Measurements from ENCODE around the gene LY86.

LY86 gene

DNA sequence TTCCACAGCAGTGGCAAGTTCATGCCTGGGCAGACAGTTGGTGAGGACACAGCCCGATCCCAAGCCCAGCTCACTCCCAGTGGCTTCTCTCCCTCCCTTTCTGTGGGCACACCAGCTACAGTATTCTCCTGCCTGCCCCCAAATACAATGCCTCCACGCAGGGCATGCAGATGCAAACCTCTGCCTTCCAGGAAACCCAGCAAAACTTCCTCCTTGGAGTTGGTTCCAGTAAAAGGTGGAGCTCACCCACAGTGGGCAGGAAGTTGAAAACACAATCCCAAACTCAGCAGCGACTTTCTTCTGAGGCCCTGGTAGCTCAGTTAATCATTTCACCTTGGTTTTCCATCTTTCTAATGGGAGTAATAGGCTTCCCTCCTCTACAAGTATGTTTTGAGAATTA is 93.7 kb downstream of the LY86 start:
- Histone ChIP-seq H3K27me3 (ENCODE audit: low read length) (no peaks in the 10 kb centered on the region), H2AFZ (ENCODE audit: low read depth, low read length, severe bottlenecking) (no peak overlapping the region), H4K20me1 (ENCODE audit: low read depth, low read length) (no peaks in the 10 kb centered on the region), H3K9ac (ENCODE audit: low read length) (no peak overlapping the region), H3K4me3 (ENCODE audit: insufficient read depth, low read length, poor library complexity, severe bottlenecking) (no peak overlapping the region), H3F3A (ENCODE audit: insufficient read depth) (no peaks in the 10 kb centered on the region), H3K4me2 (ENCODE audit: low read depth, low read length, poor library complexity, severe bottlenecking) (no peak overlapping the region), H3K79me2 (ENCODE audit: insufficient read depth, low read length) (no peaks in the 10 kb centered on the region), H3K27ac (ENCODE audit: low read depth, low read length) (no peak overlapping the region), H3K9me2 (replicated peaks; ENCODE audit: insufficient read depth, low read length) (no peaks in the 10 kb centered on the region), H3K36me3 (ENCODE audit: low read length) (no peaks in the 10 kb centered on the region), H3K9me3 (ENCODE audit: insufficient read depth, low read length) (no peaks in the 10 kb centered on the region)
- no peak for TF ChIP-seq EZH2phosphoT487 (conservative IDR thresholded peaks at IDR 0.05; ENCODE audit: low read length)
- TF ChIP-seq, protein P1, sequence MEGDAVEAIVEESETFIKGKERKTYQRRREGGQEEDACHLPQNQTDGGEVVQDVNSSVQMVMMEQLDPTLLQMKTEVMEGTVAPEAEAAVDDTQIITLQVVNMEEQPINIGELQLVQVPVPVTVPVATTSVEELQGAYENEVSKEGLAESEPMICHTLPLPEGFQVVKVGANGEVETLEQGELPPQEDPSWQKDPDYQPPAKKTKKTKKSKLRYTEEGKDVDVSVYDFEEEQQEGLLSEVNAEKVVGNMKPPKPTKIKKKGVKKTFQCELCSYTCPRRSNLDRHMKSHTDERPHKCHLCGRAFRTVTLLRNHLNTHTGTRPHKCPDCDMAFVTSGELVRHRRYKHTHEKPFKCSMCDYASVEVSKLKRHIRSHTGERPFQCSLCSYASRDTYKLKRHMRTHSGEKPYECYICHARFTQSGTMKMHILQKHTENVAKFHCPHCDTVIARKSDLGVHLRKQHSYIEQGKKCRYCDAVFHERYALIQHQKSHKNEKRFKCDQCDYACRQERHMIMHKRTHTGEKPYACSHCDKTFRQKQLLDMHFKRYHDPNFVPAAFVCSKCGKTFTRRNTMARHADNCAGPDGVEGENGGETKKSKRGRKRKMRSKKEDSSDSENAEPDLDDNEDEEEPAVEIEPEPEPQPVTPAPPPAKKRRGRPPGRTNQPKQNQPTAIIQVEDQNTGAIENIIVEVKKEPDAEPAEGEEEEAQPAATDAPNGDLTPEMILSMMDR (IDR thresholded peaks at IDR 0.05; ENCODE audit: insufficient read depth, low read length, poor library complexity, severe bottlenecking): no peak

GRCh38 chr6:6683969-6684833 is 95.7 kb downstream of the LY86 start:
- Histone ChIP-seq H3K9ac (ENCODE audit: low read length) (no peak overlapping the region), H3K27ac (ENCODE audit: low read depth, low read length) (no peak overlapping the region), H3K4me3 (ENCODE audit: insufficient read depth, low read length, poor library complexity, severe bottlenecking) (no peak overlapping the region), H3K9me3 (ENCODE audit: insufficient read depth, low read length) (no peaks in the 10 kb centered on the region), H3F3A (ENCODE audit: insufficient read depth) (no peaks in the 10 kb centered on the region), H4K20me1 (ENCODE audit: low read depth, low read length) (no peaks in the 10 kb centered on the region), H3K36me3 (ENCODE audit: low read length) (no peaks in the 10 kb centered on the region), H2AFZ (ENCODE audit: low read depth, low read length, severe bottlenecking) (no peak overlapping the region), H3K4me2 (ENCODE audit: low read depth, low read length, poor library complexity, severe bottlenecking) (no peak overlapping the region), H3K27me3 (ENCODE audit: low read length) (no peaks in the 10 kb centered on the region), H3K9me2 (replicated peaks; ENCODE audit: insufficient read depth, low read length) (no peaks in the 10 kb centered on the region), H3K79me2 (ENCODE audit: insufficient read depth, low read length) (no peaks in the 10 kb centered on the region)
- TF ChIP-seq, protein P1 (IDR thresholded peaks at IDR 0.05; ENCODE audit: insufficient read depth, low read length, poor library complexity, severe bottlenecking): no peak
- no peak for TF ChIP-seq EZH2phosphoT487 (conservative IDR thresholded peaks at IDR 0.05; ENCODE audit: low read length)

GRCh38 chr6:6685249-6686040 is 96.9 kb downstream of the LY86 start:
- TF ChIP-seq, protein P1 (IDR thresholded peaks at IDR 0.05; ENCODE audit: insufficient read depth, low read length, poor library complexity, severe bottlenecking): no peak
- Histone ChIP-seq H3F3A (ENCODE audit: insufficient read depth) (no peaks in the 10 kb centered on the region), H3K4me3 (ENCODE audit: insufficient read depth, low read length, poor library complexity, severe bottlenecking) (no peak overlapping the region), H3K4me2 (ENCODE audit: low read depth, low read length, poor library complexity, severe bottlenecking) (no peak overlapping the region), H3K9me2 (replicated peaks; ENCODE audit: insufficient read depth, low read length) (no peaks in the 10 kb centered on the region), H3K9ac (ENCODE audit: low read length) (no peak overlapping the region), H3K9me3 (ENCODE audit: insufficient read depth, low read length) (no peaks in the 10 kb centered on the region), H3K36me3 (ENCODE audit: low read length) (no peaks in the 10 kb centered on the region), H4K20me1 (ENCODE audit: low read depth, low read length) (no peaks in the 10 kb centered on the region), H3K27me3 (ENCODE audit: low read length) (no peaks in the 10 kb centered on the region), H3K79me2 (ENCODE audit: insufficient read depth, low read length) (no peaks in the 10 kb centered on the region), H2AFZ (ENCODE audit: low read depth, low read length, severe bottlenecking) (no peak overlapping the region), H3K27ac (ENCODE audit: low read depth, low read length) (no peak overlapping the region)

Measured in SU-DHL-6 (cell line).